ENCODE measurements around the gene CD3E.

CD3E gene

GRCh38 chr11:118275176-118275575 is 29.4 kb upstream of the CD3E start:
- Histone ChIP-seq H3K36me3 (ENCODE audit: insufficient read depth, low read length) (no peaks in the 10 kb centered on the region), H3K9me3 (replicated peaks; ENCODE audit: low read length) (no peaks in the 10 kb centered on the region), H3K4me1 (ENCODE audit: control insufficient read depth, insufficient read depth, low read length) (no peaks in the 10 kb centered on the region), H3K4me2 (ENCODE audit: low read length) (no peak overlapping the region), H3K4me3 (ENCODE audit: low read length) (no peak overlapping the region), H3K27me3 (ENCODE audit: control insufficient read depth, insufficient read depth, low read length) (peaks cover 34% of the 10 kb centered on the region), H3K9ac (ENCODE audit: low read depth, low read length) (no peak overlapping the region)

GRCh38 chr11:118276422-118276821 is 28.1 kb upstream of the CD3E start:
- no peak overlapping the region for H3K4me2 ChIP-seq (ENCODE audit: low read length)
- no peak overlapping the region for H3K4me3 ChIP-seq (ENCODE audit: low read length)
- no peaks in the 10 kb centered on the region for H3K9me3 ChIP-seq (replicated peaks; ENCODE audit: low read length)
- H3K9ac ChIP-seq (ENCODE audit: low read depth, low read length), result no peak overlapping the region
- H3K27me3 ChIP-seq (ENCODE audit: control insufficient read depth, insufficient read depth, low read length), result peaks cover 28% of the 10 kb centered on the region
- no peaks in the 10 kb centered on the region for H3K36me3 ChIP-seq (ENCODE audit: insufficient read depth, low read length)
- no peaks in the 10 kb centered on the region for H3K4me1 ChIP-seq (ENCODE audit: control insufficient read depth, insufficient read depth, low read length)

DNA sequence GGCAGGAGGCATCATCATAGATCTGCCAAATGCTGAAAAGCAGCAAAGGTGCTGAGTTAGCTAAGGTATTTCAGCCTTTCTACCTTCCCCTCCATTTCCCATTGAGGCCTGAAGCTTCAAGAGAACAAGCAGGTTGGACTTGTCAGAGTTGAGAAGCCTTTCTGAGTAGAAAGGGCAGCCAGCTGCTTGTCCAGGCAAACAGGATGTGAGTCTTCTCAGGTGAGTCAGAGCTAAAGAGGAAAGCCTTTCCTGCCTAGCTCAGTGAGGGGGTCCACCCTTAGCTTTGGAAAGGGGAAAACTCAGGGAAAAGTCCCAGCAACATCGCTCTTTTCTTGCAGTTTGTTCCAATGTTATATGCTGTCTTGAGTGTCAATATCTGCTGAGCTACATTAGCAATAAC is 27.2 kb upstream of the CD3E start:
- H3K9ac ChIP-seq (ENCODE audit: low read depth, low read length), result no peak overlapping the region
- H3K9me3 ChIP-seq (replicated peaks; ENCODE audit: low read length), result no peaks in the 10 kb centered on the region
- H3K27me3 ChIP-seq (ENCODE audit: control insufficient read depth, insufficient read depth, low read length), result peaks cover 21% of the 10 kb centered on the region
- H3K4me3 ChIP-seq (ENCODE audit: low read length), result no peak overlapping the region
- no peak overlapping the region for H3K4me2 ChIP-seq (ENCODE audit: low read length)
- no peaks in the 10 kb centered on the region for H3K36me3 ChIP-seq (ENCODE audit: insufficient read depth, low read length)
- H3K4me1 ChIP-seq (ENCODE audit: control insufficient read depth, insufficient read depth, low read length), result no peaks in the 10 kb centered on the region

- H3K9ac ChIP-seq (ENCODE audit: low read depth, low read length), result no peak overlapping the region
These were observed 23.2 kb upstream of the CD3E start for GRCh38 chr11:118281284-118281683.

DNA sequence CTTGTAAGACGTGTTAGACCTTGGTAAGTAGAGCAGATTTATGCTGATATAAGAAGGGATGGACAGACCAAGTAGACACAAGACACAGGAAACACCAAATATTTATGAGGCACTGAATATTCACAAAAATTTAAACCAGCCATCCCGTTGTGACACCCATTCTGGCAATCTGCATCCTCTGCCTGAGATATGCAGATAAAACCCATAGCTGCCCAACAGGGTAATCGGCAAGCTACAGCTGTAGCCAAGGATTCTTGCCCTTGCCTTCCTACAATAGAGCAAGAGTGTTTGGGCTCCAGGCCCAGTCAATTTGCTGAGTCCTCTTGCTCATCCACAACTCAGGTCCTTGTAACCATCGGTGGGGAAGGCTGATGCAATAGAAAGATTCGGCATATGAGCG is 21.9 kb upstream of the CD3E start:
- H3K9me3 ChIP-seq (replicated peaks; ENCODE audit: low read length), result no peaks in the 10 kb centered on the region
- no peaks in the 10 kb centered on the region for H3K36me3 ChIP-seq (ENCODE audit: insufficient read depth, low read length)
- H3K27me3 ChIP-seq (ENCODE audit: control insufficient read depth, insufficient read depth, low read length), result peaks cover 15% of the 10 kb centered on the region
- no peaks in the 10 kb centered on the region for H3K4me1 ChIP-seq (ENCODE audit: control insufficient read depth, insufficient read depth, low read length)
- no peak overlapping the region for H3K9ac ChIP-seq (ENCODE audit: low read depth, low read length)
- H3K4me3 ChIP-seq (ENCODE audit: low read length), result no peak overlapping the region
- no peak overlapping the region for H3K4me2 ChIP-seq (ENCODE audit: low read length)

More at GRCh38 chr11:118281284-118281683, 23.2 kb upstream of the CD3E start:
- Histone ChIP-seq H3K9me3 (replicated peaks; ENCODE audit: low read length) (no peaks in the 10 kb centered on the region), H3K4me1 (ENCODE audit: control insufficient read depth, insufficient read depth, low read length) (no peaks in the 10 kb centered on the region), H3K4me3 (ENCODE audit: low read length) (no peak overlapping the region), H3K4me2 (ENCODE audit: low read length) (no peak overlapping the region), H3K36me3 (ENCODE audit: insufficient read depth, low read length) (no peaks in the 10 kb centered on the region), H3K27me3 (ENCODE audit: control insufficient read depth, insufficient read depth, low read length) (peaks cover 19% of the 10 kb centered on the region)

DNA sequence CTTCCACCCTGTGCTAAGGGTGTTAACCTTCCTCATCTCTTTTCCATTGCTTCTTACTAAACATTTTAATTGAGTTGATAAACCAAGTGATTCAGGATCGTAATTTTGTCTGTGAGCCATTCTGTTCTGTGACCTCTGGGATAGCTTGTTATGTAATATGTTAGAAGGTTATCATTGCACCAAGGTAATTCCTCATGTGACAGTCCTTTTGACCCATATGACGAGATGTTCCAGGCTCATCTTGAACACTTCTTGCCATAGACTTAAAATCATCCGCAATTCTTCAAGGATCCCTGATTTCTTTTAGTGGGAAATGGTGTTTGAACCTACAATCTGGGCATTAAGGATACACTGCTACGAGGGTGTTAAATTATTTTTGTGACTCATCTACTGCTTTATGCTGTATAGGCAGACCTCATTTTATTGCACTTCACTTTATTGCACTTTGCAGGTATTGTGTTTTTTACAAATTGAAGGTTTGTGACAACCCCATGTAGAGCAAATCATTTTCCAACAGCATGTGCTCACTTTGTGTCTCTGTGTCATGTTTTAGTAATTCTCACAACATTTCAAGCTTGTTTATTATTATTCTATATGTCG is 21.4 kb upstream of the CD3E start:
- H3K4me1 ChIP-seq (ENCODE audit: control insufficient read depth, insufficient read depth, low read length), result no peaks in the 10 kb centered on the region
- H3K4me2 ChIP-seq (ENCODE audit: low read length), result no peak overlapping the region
- no peak overlapping the region for H3K4me3 ChIP-seq (ENCODE audit: low read length)
- H3K9me3 ChIP-seq (replicated peaks; ENCODE audit: low read length), result no peaks in the 10 kb centered on the region
- no peaks in the 10 kb centered on the region for H3K36me3 ChIP-seq (ENCODE audit: insufficient read depth, low read length)
- no peak overlapping the region for H3K9ac ChIP-seq (ENCODE audit: low read depth, low read length)
- H3K27me3 ChIP-seq (ENCODE audit: control insufficient read depth, insufficient read depth, low read length), result peaks cover 20% of the 10 kb centered on the region

DNA sequence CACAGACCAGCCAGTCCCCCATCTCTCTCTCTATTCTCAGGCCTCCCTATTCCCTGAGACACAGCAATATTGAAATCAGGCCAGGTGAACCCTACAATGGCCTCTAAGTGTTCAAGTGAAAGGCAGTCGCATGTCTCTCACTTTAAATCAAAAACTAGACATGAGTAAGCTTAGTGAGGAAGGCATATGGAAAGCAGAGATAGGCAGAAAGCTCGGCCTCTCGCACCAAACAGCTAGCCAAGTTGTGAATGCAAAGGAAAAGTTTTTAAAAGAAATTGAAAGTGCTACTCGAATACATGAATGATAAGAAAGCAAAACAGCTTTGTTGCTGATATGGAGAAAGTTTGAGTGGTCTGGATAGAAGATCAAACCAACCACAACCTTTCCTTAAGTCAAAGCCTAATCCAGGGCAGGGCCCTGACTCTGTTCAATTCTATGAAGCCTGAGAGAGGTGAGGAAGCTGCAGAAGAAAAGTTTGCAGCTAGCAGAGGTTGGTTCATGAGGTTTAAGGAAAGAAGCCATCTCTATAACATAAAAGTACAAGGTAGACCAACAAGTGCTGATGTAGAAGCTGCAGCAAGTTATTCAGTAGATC is 20.7 kb upstream of the CD3E start:
- H3K9ac ChIP-seq (ENCODE audit: low read depth, low read length), result no peak overlapping the region
- peaks cover 20% of the 10 kb centered on the region for H3K27me3 ChIP-seq (ENCODE audit: control insufficient read depth, insufficient read depth, low read length)
- no peaks in the 10 kb centered on the region for H3K36me3 ChIP-seq (ENCODE audit: insufficient read depth, low read length)
- H3K9me3 ChIP-seq (replicated peaks; ENCODE audit: low read length), result no peaks in the 10 kb centered on the region
- no peak overlapping the region for H3K4me2 ChIP-seq (ENCODE audit: low read length)
- no peak overlapping the region for H3K4me3 ChIP-seq (ENCODE audit: low read length)
- H3K4me1 ChIP-seq (ENCODE audit: control insufficient read depth, insufficient read depth, low read length), result no peaks in the 10 kb centered on the region

- Histone ChIP-seq H3K4me3 (ENCODE audit: low read length) (no peak overlapping the region), H3K36me3 (ENCODE audit: insufficient read depth, low read length) (no peaks in the 10 kb centered on the region), H3K9me3 (replicated peaks; ENCODE audit: low read length) (no peaks in the 10 kb centered on the region), H3K9ac (ENCODE audit: low read depth, low read length) (no peak overlapping the region), H3K4me2 (ENCODE audit: low read length) (no peak overlapping the region), H3K27me3 (ENCODE audit: control insufficient read depth, insufficient read depth, low read length) (peaks cover 28% of the 10 kb centered on the region), H3K4me1 (ENCODE audit: control insufficient read depth, insufficient read depth, low read length) (no peaks in the 10 kb centered on the region)
These were observed 18.0 kb upstream of the CD3E start for GRCh38 chr11:118286545-118286944.

DNA sequence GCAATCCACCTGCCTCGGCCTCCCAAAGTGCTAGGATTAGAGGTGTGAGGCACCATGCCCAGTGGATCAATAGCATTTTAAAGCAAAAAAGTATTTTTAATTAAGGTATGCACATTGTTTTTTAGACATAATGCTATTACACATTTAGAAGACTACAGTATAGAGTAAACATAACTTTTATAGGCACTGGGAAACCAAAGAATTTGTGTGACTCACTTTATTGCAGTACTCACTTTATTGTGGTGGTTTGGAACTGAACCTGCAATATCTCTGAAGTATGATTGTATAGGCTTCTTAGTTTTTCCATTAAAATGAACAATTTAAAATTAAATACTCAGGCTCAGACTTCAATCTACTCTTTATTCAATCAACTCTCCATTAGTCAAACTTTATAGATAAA is 17.5 kb upstream of the CD3E start:
- Histone ChIP-seq H3K36me3 (ENCODE audit: insufficient read depth, low read length) (no peaks in the 10 kb centered on the region), H3K4me2 (ENCODE audit: low read length) (no peak overlapping the region), H3K9me3 (replicated peaks; ENCODE audit: low read length) (no peaks in the 10 kb centered on the region), H3K9ac (ENCODE audit: low read depth, low read length) (no peak overlapping the region), H3K27me3 (ENCODE audit: control insufficient read depth, insufficient read depth, low read length) (peaks cover 32% of the 10 kb centered on the region), H3K4me3 (ENCODE audit: low read length) (no peak overlapping the region), H3K4me1 (ENCODE audit: control insufficient read depth, insufficient read depth, low read length) (no peaks in the 10 kb centered on the region)

GRCh38 chr11:118289401-118289800 is 15.1 kb upstream of the CD3E start:
- no peak overlapping the region for H3K9ac ChIP-seq (ENCODE audit: low read depth, low read length)
- peaks cover 26% of the 10 kb centered on the region for H3K27me3 ChIP-seq (ENCODE audit: control insufficient read depth, insufficient read depth, low read length)
- no peak overlapping the region for H3K4me3 ChIP-seq (ENCODE audit: low read length)
- H3K9me3 ChIP-seq (replicated peaks; ENCODE audit: low read length), result no peaks in the 10 kb centered on the region
- no peak overlapping the region for H3K4me2 ChIP-seq (ENCODE audit: low read length)
- no peaks in the 10 kb centered on the region for H3K36me3 ChIP-seq (ENCODE audit: insufficient read depth, low read length)
- no peaks in the 10 kb centered on the region for H3K4me1 ChIP-seq (ENCODE audit: control insufficient read depth, insufficient read depth, low read length)

DNA sequence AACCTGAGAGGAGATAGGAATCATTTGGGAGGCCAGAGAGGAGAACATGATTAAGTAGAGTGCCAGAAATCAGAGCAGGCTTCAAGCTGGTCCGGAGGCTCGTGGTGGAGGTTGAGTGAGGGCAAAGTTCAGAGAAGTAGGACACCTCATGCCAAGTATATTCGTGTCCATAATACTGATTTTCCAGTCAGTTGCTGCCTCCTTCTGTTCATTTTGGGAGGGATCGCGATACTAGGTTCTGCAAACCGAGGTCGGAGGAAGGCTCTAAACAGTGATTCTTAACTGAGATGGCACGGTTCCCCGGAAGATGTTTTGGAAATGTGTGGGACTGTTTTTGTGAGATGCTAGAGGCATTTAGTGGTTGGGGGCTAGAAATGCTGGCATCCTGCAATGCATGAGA is 13.6 kb upstream of the CD3E start:
- H3K4me1 ChIP-seq (ENCODE audit: control insufficient read depth, insufficient read depth, low read length), result no peaks in the 10 kb centered on the region
- H3K4me2 ChIP-seq (ENCODE audit: low read length), result no peak overlapping the region
- H3K4me3 ChIP-seq (ENCODE audit: low read length), result no peak overlapping the region
- no peaks in the 10 kb centered on the region for H3K36me3 ChIP-seq (ENCODE audit: insufficient read depth, low read length)
- H3K9ac ChIP-seq (ENCODE audit: low read depth, low read length), result no peak overlapping the region
- peaks cover 29% of the 10 kb centered on the region for H3K27me3 ChIP-seq (ENCODE audit: control insufficient read depth, insufficient read depth, low read length)
- no peaks in the 10 kb centered on the region for H3K9me3 ChIP-seq (replicated peaks; ENCODE audit: low read length)

DNA sequence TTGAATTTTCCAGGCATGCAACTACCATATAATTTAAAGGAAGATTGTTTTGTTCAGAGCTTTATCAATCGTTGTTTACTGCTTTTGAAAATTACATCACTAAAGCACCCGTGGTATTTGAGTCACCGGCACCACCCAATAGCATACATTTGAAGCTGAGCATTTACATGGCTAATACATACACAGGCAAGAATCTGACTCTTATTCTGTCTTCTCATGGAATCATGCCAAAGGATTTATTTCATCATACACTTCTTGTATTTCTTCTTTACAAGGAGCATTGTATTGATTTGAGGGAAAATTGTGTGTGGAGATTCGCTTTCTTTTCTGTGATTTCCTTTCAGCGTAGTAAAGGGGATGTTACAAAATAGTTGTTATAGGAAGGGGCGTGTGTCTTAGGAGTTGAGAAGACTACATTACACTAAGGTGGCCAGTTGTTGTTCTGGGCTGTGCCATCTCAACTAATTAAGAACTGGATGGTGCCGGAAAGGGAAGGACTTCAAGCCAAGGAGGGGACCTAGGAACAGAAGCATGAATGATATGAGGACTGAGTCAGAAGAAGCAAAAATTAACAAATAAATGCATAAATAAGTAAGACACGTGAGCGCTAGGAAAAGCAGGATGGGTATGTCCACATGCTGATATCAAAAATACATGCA is 12.9 kb upstream of the CD3E start:
- no peak overlapping the region for H3K4me3 ChIP-seq (ENCODE audit: low read length)
- H3K9ac ChIP-seq (ENCODE audit: low read depth, low read length), result no peak overlapping the region
- no peaks in the 10 kb centered on the region for H3K9me3 ChIP-seq (replicated peaks; ENCODE audit: low read length)
- no peak overlapping the region for H3K4me2 ChIP-seq (ENCODE audit: low read length)
- no peaks in the 10 kb centered on the region for H3K36me3 ChIP-seq (ENCODE audit: insufficient read depth, low read length)
- no peaks in the 10 kb centered on the region for H3K4me1 ChIP-seq (ENCODE audit: control insufficient read depth, insufficient read depth, low read length)
- peaks cover 29% of the 10 kb centered on the region for H3K27me3 ChIP-seq (ENCODE audit: control insufficient read depth, insufficient read depth, low read length)

Measured in skeletal muscle satellite cell (primary cell).